ENCODE data around the gene FILIP1L. TPM values are rescaled to one million over a fixed set of nuclear protein-coding genes. Genes with fewer than 3 reads are reported as not detected.

FILIP1L gene
- total and polyA plus RNA-seq, 2 of the 8 experiments (the other 6 are each of a cell fraction or from before 2014, with no cell fraction given), result 0.06 to 0.09 TPM

DNA sequence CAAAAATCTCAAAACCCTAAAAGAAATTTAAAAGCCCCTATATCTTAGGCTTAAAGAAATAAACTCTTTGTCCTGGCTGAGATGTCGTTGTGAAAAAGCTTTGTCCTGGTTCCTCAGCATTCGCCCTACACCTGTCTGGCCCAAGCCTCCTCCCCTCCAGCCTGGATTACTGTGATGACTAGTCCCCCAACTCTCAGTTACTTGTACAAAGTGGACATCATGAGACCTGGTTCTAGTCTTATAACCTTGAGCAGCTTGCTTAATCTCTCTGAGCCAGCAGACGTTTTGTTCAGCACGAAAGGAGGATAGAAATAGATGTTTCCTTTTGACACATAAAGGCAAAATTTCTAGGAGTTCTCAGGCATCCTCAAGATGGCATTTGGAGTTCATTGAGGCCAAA is 51.6 kb downstream of the FILIP1L start (continued):
- TF ChIP-seq, protein P1, sequence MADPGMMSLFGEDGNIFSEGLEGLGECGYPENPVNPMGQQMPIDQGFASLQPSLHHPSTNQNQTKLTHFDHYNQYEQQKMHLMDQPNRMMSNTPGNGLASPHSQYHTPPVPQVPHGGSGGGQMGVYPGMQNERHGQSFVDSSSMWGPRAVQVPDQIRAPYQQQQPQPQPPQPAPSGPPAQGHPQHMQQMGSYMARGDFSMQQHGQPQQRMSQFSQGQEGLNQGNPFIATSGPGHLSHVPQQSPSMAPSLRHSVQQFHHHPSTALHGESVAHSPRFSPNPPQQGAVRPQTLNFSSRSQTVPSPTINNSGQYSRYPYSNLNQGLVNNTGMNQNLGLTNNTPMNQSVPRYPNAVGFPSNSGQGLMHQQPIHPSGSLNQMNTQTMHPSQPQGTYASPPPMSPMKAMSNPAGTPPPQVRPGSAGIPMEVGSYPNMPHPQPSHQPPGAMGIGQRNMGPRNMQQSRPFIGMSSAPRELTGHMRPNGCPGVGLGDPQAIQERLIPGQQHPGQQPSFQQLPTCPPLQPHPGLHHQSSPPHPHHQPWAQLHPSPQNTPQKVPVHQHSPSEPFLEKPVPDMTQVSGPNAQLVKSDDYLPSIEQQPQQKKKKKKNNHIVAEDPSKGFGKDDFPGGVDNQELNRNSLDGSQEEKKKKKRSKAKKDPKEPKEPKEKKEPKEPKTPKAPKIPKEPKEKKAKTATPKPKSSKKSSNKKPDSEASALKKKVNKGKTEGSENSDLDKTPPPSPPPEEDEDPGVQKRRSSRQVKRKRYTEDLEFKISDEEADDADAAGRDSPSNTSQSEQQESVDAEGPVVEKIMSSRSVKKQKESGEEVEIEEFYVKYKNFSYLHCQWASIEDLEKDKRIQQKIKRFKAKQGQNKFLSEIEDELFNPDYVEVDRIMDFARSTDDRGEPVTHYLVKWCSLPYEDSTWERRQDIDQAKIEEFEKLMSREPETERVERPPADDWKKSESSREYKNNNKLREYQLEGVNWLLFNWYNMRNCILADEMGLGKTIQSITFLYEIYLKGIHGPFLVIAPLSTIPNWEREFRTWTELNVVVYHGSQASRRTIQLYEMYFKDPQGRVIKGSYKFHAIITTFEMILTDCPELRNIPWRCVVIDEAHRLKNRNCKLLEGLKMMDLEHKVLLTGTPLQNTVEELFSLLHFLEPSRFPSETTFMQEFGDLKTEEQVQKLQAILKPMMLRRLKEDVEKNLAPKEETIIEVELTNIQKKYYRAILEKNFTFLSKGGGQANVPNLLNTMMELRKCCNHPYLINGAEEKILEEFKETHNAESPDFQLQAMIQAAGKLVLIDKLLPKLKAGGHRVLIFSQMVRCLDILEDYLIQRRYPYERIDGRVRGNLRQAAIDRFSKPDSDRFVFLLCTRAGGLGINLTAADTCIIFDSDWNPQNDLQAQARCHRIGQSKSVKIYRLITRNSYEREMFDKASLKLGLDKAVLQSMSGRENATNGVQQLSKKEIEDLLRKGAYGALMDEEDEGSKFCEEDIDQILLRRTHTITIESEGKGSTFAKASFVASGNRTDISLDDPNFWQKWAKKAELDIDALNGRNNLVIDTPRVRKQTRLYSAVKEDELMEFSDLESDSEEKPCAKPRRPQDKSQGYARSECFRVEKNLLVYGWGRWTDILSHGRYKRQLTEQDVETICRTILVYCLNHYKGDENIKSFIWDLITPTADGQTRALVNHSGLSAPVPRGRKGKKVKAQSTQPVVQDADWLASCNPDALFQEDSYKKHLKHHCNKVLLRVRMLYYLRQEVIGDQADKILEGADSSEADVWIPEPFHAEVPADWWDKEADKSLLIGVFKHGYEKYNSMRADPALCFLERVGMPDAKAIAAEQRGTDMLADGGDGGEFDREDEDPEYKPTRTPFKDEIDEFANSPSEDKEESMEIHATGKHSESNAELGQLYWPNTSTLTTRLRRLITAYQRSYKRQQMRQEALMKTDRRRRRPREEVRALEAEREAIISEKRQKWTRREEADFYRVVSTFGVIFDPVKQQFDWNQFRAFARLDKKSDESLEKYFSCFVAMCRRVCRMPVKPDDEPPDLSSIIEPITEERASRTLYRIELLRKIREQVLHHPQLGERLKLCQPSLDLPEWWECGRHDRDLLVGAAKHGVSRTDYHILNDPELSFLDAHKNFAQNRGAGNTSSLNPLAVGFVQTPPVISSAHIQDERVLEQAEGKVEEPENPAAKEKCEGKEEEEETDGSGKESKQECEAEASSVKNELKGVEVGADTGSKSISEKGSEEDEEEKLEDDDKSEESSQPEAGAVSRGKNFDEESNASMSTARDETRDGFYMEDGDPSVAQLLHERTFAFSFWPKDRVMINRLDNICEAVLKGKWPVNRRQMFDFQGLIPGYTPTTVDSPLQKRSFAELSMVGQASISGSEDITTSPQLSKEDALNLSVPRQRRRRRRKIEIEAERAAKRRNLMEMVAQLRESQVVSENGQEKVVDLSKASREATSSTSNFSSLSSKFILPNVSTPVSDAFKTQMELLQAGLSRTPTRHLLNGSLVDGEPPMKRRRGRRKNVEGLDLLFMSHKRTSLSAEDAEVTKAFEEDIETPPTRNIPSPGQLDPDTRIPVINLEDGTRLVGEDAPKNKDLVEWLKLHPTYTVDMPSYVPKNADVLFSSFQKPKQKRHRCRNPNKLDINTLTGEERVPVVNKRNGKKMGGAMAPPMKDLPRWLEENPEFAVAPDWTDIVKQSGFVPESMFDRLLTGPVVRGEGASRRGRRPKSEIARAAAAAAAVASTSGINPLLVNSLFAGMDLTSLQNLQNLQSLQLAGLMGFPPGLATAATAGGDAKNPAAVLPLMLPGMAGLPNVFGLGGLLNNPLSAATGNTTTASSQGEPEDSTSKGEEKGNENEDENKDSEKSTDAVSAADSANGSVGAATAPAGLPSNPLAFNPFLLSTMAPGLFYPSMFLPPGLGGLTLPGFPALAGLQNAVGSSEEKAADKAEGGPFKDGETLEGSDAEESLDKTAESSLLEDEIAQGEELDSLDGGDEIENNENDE (IDR thresholded peaks at IDR 0.05; ENCODE audit: insufficient replicate concordance, low read length), result no peak
- TF ChIP-seq KDM4A (IDR thresholded peaks at IDR 0.05; ENCODE audit: low read depth, low read length, severe bottlenecking) (no peak), RBBP5 (IDR thresholded peaks at IDR 0.05; ENCODE audit: borderline replicate concordance, low read depth, low read length) (no peak), BCL11A (IDR thresholded peaks at IDR 0.05; ENCODE audit: low read depth in 2 of 2, low read length in 2 of 2) (no peak)
- TF ChIP-seq, protein P2, sequence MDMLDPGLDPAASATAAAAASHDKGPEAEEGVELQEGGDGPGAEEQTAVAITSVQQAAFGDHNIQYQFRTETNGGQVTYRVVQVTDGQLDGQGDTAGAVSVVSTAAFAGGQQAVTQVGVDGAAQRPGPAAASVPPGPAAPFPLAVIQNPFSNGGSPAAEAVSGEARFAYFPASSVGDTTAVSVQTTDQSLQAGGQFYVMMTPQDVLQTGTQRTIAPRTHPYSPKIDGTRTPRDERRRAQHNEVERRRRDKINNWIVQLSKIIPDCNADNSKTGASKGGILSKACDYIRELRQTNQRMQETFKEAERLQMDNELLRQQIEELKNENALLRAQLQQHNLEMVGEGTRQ (IDR thresholded peaks at IDR 0.05; ENCODE audit: low read length), result no peak

All from H1 (cell line).